Neuron (in vitro differentiated cells): Measurements from ENCODE around the gene ARHGEF1.
"Not testable (repeated sequence)": the region's sequence is repeated elsewhere in the genome, so short reads cannot be mapped to it uniquely, and the experiment has no call there.

Experiments
- H2AFZ ChIP-seq: one replicate; pipeline ENCODE4 v1.6.1; 2013; ENCODE audit warnings: low read depth, mild to moderate bottlenecking, inconsistent platforms, low read length, moderate library complexity
- H3K27me3 ChIP-seq: one replicate; pipeline ENCODE4 v1.6.1; 2013; ENCODE audit warnings: low read length; ENCODE audit not compliant: insufficient read depth
- H3K36me3 ChIP-seq: one replicate; pipeline ENCODE4 v1.6.1; 2013; ENCODE audit warnings: low read length; ENCODE audit not compliant: insufficient read depth
- H3K4me1 ChIP-seq: one replicate; pipeline ENCODE4 v1.6.1; 2013; ENCODE audit warnings: low read length; ENCODE audit not compliant: insufficient read depth
- H3K4me3 ChIP-seq: 2 replicates; pipeline ENCODE4 v1.5.1; 2013; ENCODE audit warnings: mild to moderate bottlenecking, low read length, moderate library complexity
- H3K9me3 ChIP-seq: one replicate; pipeline ENCODE4 v1.6.1; 2013; ENCODE audit warnings: low read length

The ARHGEF1 gene

DNA sequence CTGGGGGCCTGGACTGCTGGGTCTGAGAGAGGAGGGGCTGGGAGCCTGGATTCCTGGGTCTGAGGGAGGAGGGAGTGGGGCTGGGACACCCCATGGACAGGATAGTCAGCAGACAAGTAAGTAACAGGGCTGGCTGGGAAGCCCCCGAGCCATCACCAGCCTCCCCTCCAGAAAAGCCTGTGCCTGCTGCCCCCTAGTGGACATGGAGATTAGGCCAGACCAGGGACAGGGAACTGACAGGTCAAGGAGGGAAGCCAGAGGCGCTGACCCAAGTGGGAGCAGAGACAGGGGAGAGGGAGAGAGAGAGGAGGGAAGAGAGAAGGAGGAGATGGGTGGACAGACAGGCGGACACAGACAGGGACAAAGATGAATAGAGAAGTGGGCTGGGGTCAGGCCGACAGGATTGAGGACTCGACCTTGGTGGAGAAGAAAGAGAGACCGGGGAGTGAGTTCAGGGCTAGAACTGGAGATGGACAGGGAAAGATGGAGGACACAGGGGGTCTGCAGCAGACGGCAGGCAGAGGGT lies 51.9 kb downstream of the ARHGEF1 start:
- H3K4me1 ChIP-seq, result peaks cover 14% of the 10 kb centered on the region
- H3K36me3 ChIP-seq, result no peaks in the 10 kb centered on the region
- no peak overlapping the region for H3K4me3 ChIP-seq
- H2AFZ ChIP-seq, result no peak overlapping the region
- H3K9me3 ChIP-seq, result no peaks in the 10 kb centered on the region
- H3K27me3 ChIP-seq, result peaks cover 58% of the 10 kb centered on the region

DNA sequence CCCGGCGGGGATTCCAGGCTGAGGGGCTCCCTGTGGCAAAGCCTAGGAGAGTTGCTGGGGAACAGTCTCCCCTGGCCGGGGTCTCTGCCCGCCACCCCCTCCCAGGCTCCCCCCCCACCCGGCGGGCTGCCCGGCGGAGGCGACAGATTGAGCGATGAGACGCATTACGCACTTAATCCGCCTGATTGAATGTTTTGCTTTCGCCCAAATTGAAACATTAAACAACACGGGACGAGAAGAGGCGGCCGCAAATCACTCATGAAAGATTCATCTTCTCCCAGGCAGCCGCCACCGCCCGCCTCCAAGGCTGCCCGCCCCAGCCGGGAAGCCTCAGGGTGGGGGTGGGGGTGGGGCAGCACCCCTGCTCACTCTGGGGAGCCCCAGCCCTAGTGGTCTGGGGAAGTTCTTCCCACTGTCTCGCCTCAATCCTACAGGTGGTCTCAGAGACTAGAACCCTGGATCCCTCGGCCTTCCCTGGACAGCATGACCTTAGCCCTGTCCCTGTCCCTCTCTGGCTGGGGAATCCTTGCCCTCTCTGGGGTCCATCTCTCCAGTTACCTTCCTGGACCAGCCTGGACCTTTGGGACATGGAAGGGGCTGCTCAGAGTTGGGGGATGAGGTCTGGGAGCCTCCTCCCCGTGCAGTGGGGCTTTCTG lies 52.9 kb downstream of the ARHGEF1 start:
- Histone ChIP-seq H2AFZ (no peak overlapping the region), H3K9me3 (no peaks in the 10 kb centered on the region), H3K36me3 (no peaks in the 10 kb centered on the region), H3K27me3 (peaks cover 49% of the 10 kb centered on the region), H3K4me3 (no peak overlapping the region), H3K4me1 (peaks cover 17% of the 10 kb centered on the region)

DNA sequence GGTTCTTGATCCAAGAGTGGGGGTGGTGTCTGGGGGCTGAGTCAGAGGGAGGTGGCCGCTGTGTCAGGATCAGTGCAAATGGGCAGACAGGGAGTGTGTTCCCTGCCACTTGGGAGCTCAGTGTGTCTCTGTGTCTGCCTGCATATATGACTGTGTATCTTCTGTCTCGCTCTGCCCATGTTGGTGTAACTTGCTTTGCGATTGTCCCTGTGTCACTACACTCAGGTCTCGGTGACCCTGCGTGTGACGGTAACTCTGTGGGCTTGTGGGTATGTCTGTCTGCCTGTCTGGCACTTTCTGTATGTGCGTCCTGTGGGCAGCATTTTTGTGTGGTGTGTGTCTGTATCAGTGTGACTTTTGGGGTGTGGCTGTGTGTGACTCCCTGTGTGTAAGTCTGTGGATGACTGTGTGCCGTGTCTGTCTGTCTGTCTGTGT lies 53.4 kb downstream of the ARHGEF1 start:
- Histone ChIP-seq H3K27me3 (peaks cover 43% of the 10 kb centered on the region), H2AFZ (no peak overlapping the region), H3K9me3 (no peaks in the 10 kb centered on the region), H3K4me1 (peaks cover 17% of the 10 kb centered on the region), H3K36me3 (no peaks in the 10 kb centered on the region), H3K4me3 (no peak overlapping the region)

DNA sequence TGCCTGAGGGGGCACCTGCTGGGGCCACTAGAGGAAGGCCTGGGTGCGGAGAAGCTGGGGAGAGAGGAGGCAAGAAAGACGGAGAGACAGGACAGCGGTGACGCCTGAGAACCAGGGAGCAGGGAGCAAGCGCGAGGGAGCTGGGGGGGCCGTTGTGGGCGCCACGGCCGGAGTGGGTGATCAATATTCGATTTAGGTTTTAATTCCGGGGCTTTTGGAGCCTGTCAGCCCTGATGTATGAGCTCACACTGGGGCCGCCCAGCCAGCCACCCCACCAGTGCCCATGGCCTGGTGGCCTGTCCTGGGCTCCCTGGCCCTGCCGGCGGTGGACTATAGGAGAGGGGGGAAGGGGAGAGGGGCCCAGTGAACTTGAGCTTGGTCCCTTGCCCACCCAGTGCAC lies 54.0 kb downstream of the ARHGEF1 start:
- H2AFZ ChIP-seq, result no peak overlapping the region
- H3K9me3 ChIP-seq, result no peaks in the 10 kb centered on the region
- no peak overlapping the region for H3K4me3 ChIP-seq
- peaks cover 17% of the 10 kb centered on the region for H3K4me1 ChIP-seq
- no peaks in the 10 kb centered on the region for H3K36me3 ChIP-seq
- H3K27me3 ChIP-seq, result peaks cover 38% of the 10 kb centered on the region

DNA sequence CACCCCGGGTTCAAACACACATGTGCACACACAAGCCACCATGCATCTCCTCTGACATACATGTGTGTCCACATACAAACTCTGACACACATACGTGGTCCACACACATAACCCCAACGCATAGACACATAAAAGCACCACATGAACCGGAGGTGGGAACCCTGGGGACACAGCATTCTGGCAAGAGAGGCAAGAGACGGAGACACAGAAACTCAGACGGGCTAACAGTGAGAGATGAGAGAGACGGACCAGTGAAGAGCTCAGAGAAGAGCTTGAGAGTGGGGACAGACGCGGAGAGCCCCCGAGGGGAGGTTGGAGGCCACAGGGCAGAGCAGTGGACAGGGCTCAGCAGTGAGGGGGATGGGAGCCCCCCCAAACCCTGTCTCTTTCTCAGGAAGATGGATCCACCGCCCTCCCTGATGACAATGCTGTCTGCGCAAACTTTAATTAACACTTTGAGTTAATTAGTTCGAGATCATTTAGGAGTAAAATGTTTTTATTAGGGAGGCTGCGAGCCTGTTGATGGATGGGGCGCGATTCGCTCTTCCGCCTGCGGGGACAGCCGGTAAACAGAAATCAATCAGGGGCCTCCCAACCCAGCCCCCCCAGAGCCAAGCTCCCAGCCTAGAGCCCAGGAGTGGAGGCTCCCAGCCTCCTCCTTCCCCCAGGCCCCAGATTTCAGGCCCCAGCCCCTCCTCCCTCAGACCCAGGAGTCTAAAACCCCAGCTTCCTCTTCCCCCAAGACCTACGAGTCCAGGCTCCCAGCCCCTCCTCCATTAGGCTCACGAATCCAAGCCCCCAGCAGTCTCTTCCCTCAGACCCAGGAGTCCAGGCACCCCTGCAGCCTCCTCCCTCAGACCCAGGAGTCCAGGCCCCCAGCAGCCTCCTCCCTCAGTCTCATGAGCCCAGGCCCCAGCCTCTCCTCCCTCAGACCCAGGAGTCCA lies 54.8 kb downstream of the ARHGEF1 start:
- Histone ChIP-seq H3K4me3 (no peak overlapping the region), H3K27me3 (peaks cover 30% of the 10 kb centered on the region), H3K9me3 (no peaks in the 10 kb centered on the region), H3K36me3 (no peaks in the 10 kb centered on the region), H2AFZ (no peak overlapping the region), H3K4me1 (peaks cover 15% of the 10 kb centered on the region)

DNA sequence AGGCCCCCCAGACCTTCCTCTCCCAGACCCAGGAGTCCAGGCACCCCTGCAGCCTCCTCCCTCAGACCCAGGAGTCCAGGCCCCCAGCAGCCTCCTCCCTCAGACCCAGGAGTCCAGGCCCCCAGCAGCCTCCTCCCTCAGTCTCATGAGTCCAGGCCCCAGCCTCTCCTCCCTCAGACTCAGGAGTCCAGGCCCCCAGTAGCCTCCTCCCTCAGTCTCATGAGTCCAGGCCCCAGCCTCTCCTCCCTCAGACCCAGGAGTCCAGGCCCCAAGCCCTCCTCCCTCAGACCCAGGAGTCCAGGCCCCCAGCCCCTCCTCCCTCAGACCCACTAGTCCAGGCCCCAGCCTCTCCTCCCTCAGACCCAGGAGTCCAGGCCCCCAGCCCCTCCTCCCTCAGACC lies 56.2 kb downstream of the ARHGEF1 start:
- H3K36me3 ChIP-seq, H3K4me3 ChIP-seq, H2AFZ ChIP-seq, H3K9me3 ChIP-seq, H3K4me1 ChIP-seq: not testable (repeated sequence)
- H3K27me3 ChIP-seq, result peaks cover 20% of the 10 kb centered on the region

DNA sequence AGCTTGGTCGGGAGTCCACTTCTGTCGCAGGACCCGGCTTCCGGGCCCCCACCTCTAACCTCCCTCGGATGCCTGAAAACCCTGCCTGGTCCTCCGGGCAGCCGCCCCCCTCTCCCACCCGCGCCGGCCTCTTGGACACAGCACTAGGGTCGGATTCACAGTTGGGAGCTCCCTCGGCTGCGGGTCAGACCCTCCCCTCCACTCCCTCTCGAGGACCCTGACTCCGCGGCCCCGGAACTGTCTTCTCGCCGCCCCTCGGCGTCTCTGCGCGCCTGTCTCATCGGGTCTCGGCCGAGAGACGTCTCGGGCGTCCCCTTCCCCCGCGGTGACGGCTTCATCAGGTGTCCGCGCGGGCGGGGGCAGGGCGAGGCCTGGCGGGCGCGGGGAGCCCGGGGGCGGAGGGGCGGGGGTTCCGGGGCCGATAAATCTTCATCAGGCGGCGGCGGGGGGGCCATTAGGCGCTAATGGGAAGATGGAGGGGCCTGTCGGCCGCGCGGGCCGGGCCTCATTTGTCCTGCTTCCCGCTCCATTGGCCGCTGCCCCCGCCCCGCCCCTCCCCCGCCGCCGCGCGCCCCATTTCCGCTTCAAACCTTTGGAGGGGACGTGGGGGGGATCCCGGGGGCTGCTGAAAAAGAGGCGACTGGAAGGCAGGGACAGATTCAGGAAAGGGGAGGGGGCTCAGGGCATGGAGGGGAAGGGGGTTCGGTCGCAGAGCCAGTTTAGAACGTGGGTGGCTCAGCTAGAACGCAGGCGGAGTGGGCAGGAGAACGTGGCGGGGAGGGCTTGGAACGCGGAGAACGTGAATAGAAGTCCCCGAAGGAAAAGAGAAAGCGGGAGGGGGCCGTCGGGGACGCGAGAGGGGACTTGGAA lies 57.1 kb downstream of the ARHGEF1 start:
- Histone ChIP-seq H3K9me3 (no peaks in the 10 kb centered on the region), H2AFZ (peak overlapping the region; percentile 91), H3K27me3 (peaks cover 18% of the 10 kb centered on the region), H3K4me1 (peaks cover 10% of the 10 kb centered on the region), H3K36me3 (no peaks in the 10 kb centered on the region), H3K4me3 (peak overlapping the region; percentile 62)

DNA sequence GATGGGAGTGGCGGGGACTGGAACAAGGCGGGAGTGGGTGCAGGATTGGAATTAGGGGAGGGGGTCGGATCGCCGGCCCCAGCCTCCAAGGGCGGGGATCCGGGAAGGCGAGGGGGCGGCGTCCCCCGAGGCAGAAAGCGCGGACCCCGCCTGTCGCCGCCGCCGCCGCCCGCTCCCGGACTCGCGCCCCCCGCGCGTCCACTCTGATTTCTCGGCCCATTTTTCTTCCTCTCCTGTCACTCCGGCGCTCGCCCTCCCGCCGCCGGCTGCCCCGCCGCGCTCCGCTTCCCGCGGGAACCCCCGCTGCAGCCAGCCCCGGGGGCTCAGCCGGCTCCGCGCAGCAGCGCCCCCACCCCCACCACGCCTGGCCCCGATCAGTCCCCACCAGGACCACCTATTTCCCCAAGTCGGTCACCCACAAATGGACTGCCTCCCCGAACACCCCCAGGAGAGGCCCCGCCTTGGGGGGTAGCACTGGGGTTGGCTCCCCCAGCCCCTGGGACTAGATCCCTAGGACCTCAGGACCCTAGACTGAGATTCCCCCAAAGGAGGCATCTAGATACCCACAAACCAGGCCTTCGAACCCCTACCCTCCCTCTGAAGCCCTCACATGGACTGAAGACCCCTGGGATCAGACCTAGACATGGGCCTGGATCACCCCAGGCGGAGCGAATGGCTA lies 57.9 kb downstream of the ARHGEF1 start:
- peak overlapping the region; percentile 37 for H3K4me3 ChIP-seq
- H3K9me3 ChIP-seq, result no peaks in the 10 kb centered on the region
- H2AFZ ChIP-seq, result peak overlapping the region; percentile 46
- H3K4me1 ChIP-seq, result peaks cover 10% of the 10 kb centered on the region
- H3K27me3 ChIP-seq, result peaks cover 14% of the 10 kb centered on the region
- no peaks in the 10 kb centered on the region for H3K36me3 ChIP-seq

DNA sequence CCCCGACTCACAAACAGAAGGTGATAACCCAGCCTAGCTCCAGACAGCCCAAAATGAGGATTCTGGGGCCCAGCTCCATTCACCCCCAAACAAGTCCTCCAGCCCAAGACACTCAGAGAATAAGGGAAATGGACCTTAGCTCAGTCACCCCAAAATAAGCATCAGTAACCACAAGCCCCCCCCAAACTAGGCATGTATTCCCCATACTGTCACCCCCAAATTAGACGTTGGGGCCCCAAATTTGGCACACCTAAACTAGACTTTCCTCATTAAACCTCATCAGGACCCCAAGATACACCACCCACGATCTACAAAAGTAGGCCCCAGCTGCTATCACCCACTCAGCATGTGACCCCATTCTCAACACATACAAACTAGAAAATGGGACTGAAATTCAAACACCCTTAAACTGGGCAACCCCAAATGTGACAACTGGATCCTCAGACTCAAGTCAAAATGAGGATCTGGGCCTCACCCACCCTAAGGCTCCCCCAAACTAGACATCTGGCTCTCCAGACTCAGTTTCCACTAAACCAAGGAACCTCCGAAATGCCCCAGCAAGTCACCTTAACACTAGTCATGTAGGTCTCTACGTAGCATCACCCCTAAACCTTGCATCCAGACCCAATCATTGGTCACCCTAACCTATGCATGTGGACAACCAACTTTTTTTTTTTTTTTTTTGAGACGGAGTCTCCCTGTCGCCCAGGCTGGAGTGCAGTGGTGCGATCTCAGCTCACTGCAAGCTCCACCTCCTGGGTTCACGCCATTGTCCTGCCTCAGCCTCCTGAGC lies 58.6 kb downstream of the ARHGEF1 start:
- Histone ChIP-seq H3K36me3 (no peaks in the 10 kb centered on the region), H3K27me3 (peaks cover 8% of the 10 kb centered on the region), H2AFZ (no peak overlapping the region), H3K9me3 (no peaks in the 10 kb centered on the region), H3K4me1 (peaks cover 10% of the 10 kb centered on the region), H3K4me3 (no peak overlapping the region)

DNA sequence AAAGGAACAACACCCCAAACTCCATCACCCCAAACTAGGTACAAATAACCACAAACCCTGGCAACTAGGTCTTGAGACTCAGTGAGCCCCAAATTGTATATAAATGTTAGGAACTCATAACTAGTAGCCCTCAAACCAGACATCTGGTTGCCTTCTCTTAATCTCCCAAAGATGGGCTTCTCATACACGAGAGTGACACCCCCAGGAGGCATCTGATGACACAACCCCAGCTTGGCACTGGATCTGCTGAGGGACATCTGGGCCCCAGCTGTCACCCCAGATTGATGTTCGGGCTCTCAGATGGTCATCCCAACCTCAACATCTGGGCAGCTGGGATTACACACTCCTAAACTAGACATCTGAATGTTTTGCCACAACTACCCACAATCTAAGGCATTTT lies 61.4 kb downstream of the ARHGEF1 start:
- Histone ChIP-seq H3K36me3 (no peaks in the 10 kb centered on the region), H3K9me3 (no peaks in the 10 kb centered on the region), H3K27me3 (no peaks in the 10 kb centered on the region), H3K4me3 (no peak overlapping the region), H3K4me1 (peaks cover 5% of the 10 kb centered on the region), H2AFZ (no peak overlapping the region)

DNA sequence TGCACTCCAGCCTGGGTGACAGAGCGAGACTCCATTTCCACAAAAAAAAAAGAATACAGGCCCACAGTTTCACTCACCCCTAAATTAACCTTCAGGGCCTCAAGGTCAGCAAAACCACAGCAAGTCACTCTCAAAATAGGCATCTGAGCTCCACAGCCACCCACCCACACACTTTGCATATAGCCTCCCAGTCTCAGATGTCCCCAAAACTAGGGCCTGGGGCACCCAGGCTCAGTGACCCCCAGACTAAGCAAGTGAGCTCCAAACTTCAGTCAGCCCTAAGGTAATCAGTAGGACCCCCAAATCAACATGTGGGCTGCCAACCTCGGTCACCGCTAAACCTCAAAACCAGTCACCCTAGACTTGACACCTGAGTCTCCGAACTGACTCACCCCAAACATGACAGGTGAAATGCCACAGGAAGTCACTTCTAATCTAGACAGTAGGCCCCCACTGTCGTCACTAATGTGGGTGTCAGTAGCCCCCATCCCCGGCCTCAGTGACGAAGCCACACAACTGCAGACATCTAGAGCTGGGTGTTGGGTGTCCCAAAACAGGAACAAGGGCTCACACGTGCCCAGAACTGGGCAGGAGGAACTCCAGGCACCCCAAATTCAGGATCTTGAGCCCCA lies 62.3 kb downstream of the ARHGEF1 start:
- peaks cover 3% of the 10 kb centered on the region for H3K4me1 ChIP-seq
- H2AFZ ChIP-seq, result no peak overlapping the region
- H3K27me3 ChIP-seq, result no peaks in the 10 kb centered on the region
- no peaks in the 10 kb centered on the region for H3K36me3 ChIP-seq
- no peaks in the 10 kb centered on the region for H3K9me3 ChIP-seq
- no peak overlapping the region for H3K4me3 ChIP-seq
